H9 (cell line): ENCODE results near the gene CRYBA1. TPM values are rescaled to one million over a fixed set of nuclear protein-coding genes. Genes with fewer than 3 reads are reported as not detected.

Experiments used
- DNase-seq: peaks from one replicate; pipeline ENCODE4 v3.0.0-alpha.2; 2017
- H2AFZ ChIP-seq: one replicate; pipeline ENCODE4 v1.6.1; 2013; ENCODE audit warnings: mild to moderate bottlenecking, low read length, control low read depth, moderate library complexity
- H2AK5ac ChIP-seq: 2 replicates; pipeline ENCODE4 v1.6.1; 2013; ENCODE audit warnings: low read length, control low read depth, mixed read lengths; ENCODE audit not compliant: insufficient read length
- H2BK120ac ChIP-seq: one replicate; pipeline ENCODE4 v1.6.1; 2013; ENCODE audit warnings: low read depth, mild to moderate bottlenecking, low read length, control low read depth, inconsistent platforms; ENCODE audit not compliant: poor library complexity, severe bottlenecking
- H2BK12ac ChIP-seq: 2 replicates; pipeline ENCODE4 v1.6.1; 2013; ENCODE audit warnings: low read length, control low read depth, mixed read lengths, low read depth; ENCODE audit not compliant: insufficient read length
- H2BK15ac ChIP-seq: 2 replicates; pipeline ENCODE4 v1.6.1; 2013; ENCODE audit warnings: low read depth, low read length, control low read depth
- H2BK20ac ChIP-seq: one replicate; pipeline ENCODE4 v1.6.1; 2013; ENCODE audit warnings: low read depth, mild to moderate bottlenecking, low read length, control low read depth, inconsistent platforms; ENCODE audit not compliant: poor library complexity, severe bottlenecking
- H2BK5ac ChIP-seq: 2 replicates; pipeline ENCODE4 v1.6.1; 2013; ENCODE audit warnings: low read length, control low read depth, mixed read lengths; ENCODE audit not compliant: insufficient read length
- H3K14ac ChIP-seq: 2 replicates; pipeline ENCODE4 v1.6.1; 2013; ENCODE audit warnings: low read length, control low read depth; ENCODE audit not compliant: insufficient read depth
- H3K18ac ChIP-seq: 2 replicates; pipeline ENCODE4 v1.6.1; 2013; ENCODE audit warnings: low read depth, mild to moderate bottlenecking, mixed read lengths, low read length, control low read depth; ENCODE audit not compliant: insufficient read length
- H3K23ac ChIP-seq: 2 replicates; pipeline ENCODE4 v1.6.1; 2013; ENCODE audit warnings: low read length, control low read depth, mixed read lengths, low read depth; ENCODE audit not compliant: insufficient read length
- H3K23me2 ChIP-seq: 2 replicates; pipeline ENCODE4 v1.6.1; 2013; ENCODE audit warnings: low read depth, mild to moderate bottlenecking, mixed read lengths, low read length, control low read depth; ENCODE audit not compliant: insufficient read length, poor library complexity, severe bottlenecking
- H3K27ac ChIP-seq: 2 replicates; pipeline ENCODE4 v1.5.1; 2013; ENCODE audit warnings: low read length, control low read depth, mixed read lengths, low read depth; ENCODE audit not compliant: insufficient read length
- H3K27me3 ChIP-seq: 2 replicates; pipeline ENCODE4 v1.6.1; 2013; ENCODE audit warnings: low read length, control low read depth, inconsistent platforms; ENCODE audit not compliant: insufficient read depth
- H3K4ac ChIP-seq: 2 replicates; pipeline ENCODE4 v1.6.1; 2013; ENCODE audit warnings: low read depth, mild to moderate bottlenecking, control low read depth, inconsistent platforms, low read length, moderate library complexity
- H3K4me1 ChIP-seq: 2 replicates; pipeline ENCODE4 v1.6.1; 2013; ENCODE audit warnings: low read length, control low read depth, inconsistent platforms; ENCODE audit not compliant: insufficient read depth
- H3K4me2 ChIP-seq: 2 replicates; pipeline ENCODE4 v1.6.1; 2013; ENCODE audit warnings: low read length, control low read depth, mixed read lengths; ENCODE audit not compliant: insufficient read length, insufficient read depth
- H3K56ac ChIP-seq: 2 replicates; pipeline ENCODE4 v1.6.1; 2013; ENCODE audit warnings: low read depth, mild to moderate bottlenecking, mixed read lengths, low read length, control low read depth; ENCODE audit not compliant: insufficient read length
- H3K79me1 ChIP-seq: 2 replicates; pipeline ENCODE4 v1.6.1; 2013; ENCODE audit warnings: low read depth, mild to moderate bottlenecking, moderate library complexity, low read length, control low read depth, inconsistent platforms; ENCODE audit not compliant: insufficient read depth, poor library complexity, severe bottlenecking
- H3K79me2 ChIP-seq: 2 replicates; pipeline ENCODE4 v1.6.1; 2013; ENCODE audit warnings: low read length, control low read depth, inconsistent platforms; ENCODE audit not compliant: insufficient read depth
- H3K9ac ChIP-seq: 2 replicates; pipeline ENCODE4 v1.6.1; 2013; ENCODE audit warnings: low read length, control low read depth, mixed read lengths; ENCODE audit not compliant: insufficient read length; ENCODE audit errors: extremely low read depth
- H3K9me3 ChIP-seq: one replicate; pipeline ENCODE4 v1.6.1; 2013; ENCODE audit warnings: low read depth, low read length, inconsistent platforms; ENCODE audit not compliant: control insufficient read depth
- H3T11ph ChIP-seq: one replicate; pipeline ENCODE4 v1.6.1; 2013; ENCODE audit warnings: mild to moderate bottlenecking, low read length, control low read depth, inconsistent platforms
- H4K20me1 ChIP-seq: one replicate; pipeline ENCODE4 v1.6.1; 2013; ENCODE audit not compliant: control insufficient read depth, insufficient read length, insufficient read depth
- H4K5ac ChIP-seq: 2 replicates; pipeline ENCODE4 v1.6.1; 2013; ENCODE audit warnings: low read depth, mild to moderate bottlenecking, mixed read lengths, low read length, control low read depth; ENCODE audit not compliant: insufficient read length
- H4K8ac ChIP-seq: replicated peaks from 2 replicates; pipeline ENCODE4 v1.6.1; 2013; ENCODE audit warnings: low read length, control low read depth, mixed read lengths, low read depth; ENCODE audit not compliant: insufficient read length
- H4K91ac ChIP-seq: 2 replicates; pipeline ENCODE4 v1.6.1; 2013; ENCODE audit warnings: low read depth, mild to moderate bottlenecking, moderate library complexity, mixed read lengths, low read length, control low read depth; ENCODE audit not compliant: insufficient read length
- H3K27ac Mint-ChIP-seq, 3 experiments: 2 replicates in 2 of 3; 3 replicates in 1 of 3; pipeline ENCODE4 v1.8.0; 2020 to 2021; ENCODE audit warnings: mixed read lengths in 3 of 3, mild to moderate bottlenecking in 1 of 3, moderate library complexity in 1 of 3
- H3K27me3 Mint-ChIP-seq: 2 replicates; pipeline ENCODE4 v1.8.0; 2021; ENCODE audit warnings: low read depth, mild to moderate bottlenecking, moderate library complexity, mixed read lengths
- H3K36me3 Mint-ChIP-seq, 3 experiments: 2 replicates in 2 of 3; 3 replicates in 1 of 3; pipeline ENCODE4 v1.8.0; 2020 to 2021; ENCODE audit warnings: low read depth in 3 of 3, mixed read lengths in 3 of 3; ENCODE audit not compliant: insufficient read depth in 1 of 3
- H3K4me1 Mint-ChIP-seq, 2 experiments: 2 replicates each; pipeline ENCODE4 v1.8.0; 2020; ENCODE audit warnings: mixed read lengths in 2 of 2
- H3K4me3 Mint-ChIP-seq, 2 experiments: 2 replicates in 1 of 2; 3 replicates in 1 of 2; pipeline ENCODE4 v1.8.0; 2020 to 2021; ENCODE audit warnings: mild to moderate bottlenecking in 2 of 2, mixed read lengths in 2 of 2, moderate library complexity in 1 of 2
- H3K9me3 Mint-ChIP-seq, 2 experiments: 2 replicates in 1 of 2; 3 replicates in 1 of 2; pipeline ENCODE4 v1.8.0; 2020; ENCODE audit warnings: mild to moderate bottlenecking in 2 of 2, mixed read lengths in 2 of 2, moderate library complexity in 1 of 2
- CTCF ChIP-seq: fragments of 200-600 bp; sonication (generic); conservative IDR thresholded peaks from 3 replicates; pipeline ENCODE4 v1.8.0; 2021; ENCODE audit warnings: antibody characterized with exemption, mild to moderate bottlenecking
- WGBS: extraction: QIAGEN DNeasy Blood & Tissue Kit; methylation state at CpG from one replicate; pipeline ENCODE4 v1.1.7; 2013; ENCODE audit warnings: missing lambda C conversion rate, low lambda C conversion rate, mixed read lengths; ENCODE audit not compliant: insufficient read length; ENCODE audit errors: extremely low coverage; 5-methylcytosine and 5-hydroxymethylcytosine counted together
- total RNA-seq: library from RNA; stranded (reverse); gene quantifications from 2 replicates; pipeline ENCODE4 v1.2.1, GENCODE V29; 2021

The CRYBA1 gene
- total RNA-seq, 1 experiment from 2014 or later = not detected

- Histone ChIP-seq H3K4ac (no peak within 1 kb of the TSS), H3T11ph (no peak within 1 kb of the TSS), H4K91ac (no peak within 1 kb of the TSS), H2BK120ac (no peak within 1 kb of the TSS), H3K18ac (peak within 1 kb of the TSS; percentile 50), H2AFZ (no peak within 1 kb of the TSS), H3K4me2 (peak within 1 kb of the TSS; percentile 54), H3K23me2 (no peaks in the 10 kb centered on the region), H4K8ac (no peak within 1 kb of the TSS), H3K56ac (no peak within 1 kb of the TSS), H3K14ac (peak within 1 kb of the TSS; percentile 81), H2BK5ac (no peak within 1 kb of the TSS), H2AK5ac (no peak within 1 kb of the TSS), H3K23ac (no peak within 1 kb of the TSS), H4K20me1 (no peaks in the 10 kb centered on the region), H3K27ac (peak within 1 kb of the TSS; percentile 34), H3K4me1 (no peaks in the 10 kb centered on the region; the same call in 1 of the 2 replicates), H4K5ac (no peak within 1 kb of the TSS), H3K9ac (peak within 1 kb of the TSS; percentile 89), H3K79me2 (peaks cover 32% of the 10 kb centered on the region), H3K27me3 (no peaks in the 10 kb centered on the region), H2BK15ac (no peak within 1 kb of the TSS), H2BK20ac (no peak within 1 kb of the TSS), H2BK12ac (no peak within 1 kb of the TSS), H3K9me3 (no peaks in the 10 kb centered on the region), H3K79me1 (no peaks in the 10 kb centered on the region)
- Mint-ChIP-seq H3K4me3 (peak within 1 kb of the TSS; percentile 100), H3K36me3 (peaks cover 19 to 34% (median 31%) of the 10 kb centered on the region in 3 experiments), H3K9me3 (peaks cover 2 to 4% of the 10 kb centered on the region in 2 experiments; a peak in 4 of 5 replicates), H3K27me3 (0 out of 2 replicates have a peak, but pooled peaks cover 3% of the 10 kb centered on the region), H3K27ac (peak within 1 kb of the TSS; percentile 99 to 100 (median 99)), H3K4me1 (peaks cover 22 to 33% of the 10 kb centered on the region in 2 experiments)
- DNase-seq = peak; percentile 100
- WGBS = no CpG with 5 or more reads among the region's 31 CpGs
- TF ChIP-seq CTCF = no peak
Observed at GRCh38 chr17:29293890-29294579, 47.4 kb downstream of the CRYBA1 start, which contains the start of gene NUFIP2. NUFIP2 (minus strand) TSS chr17:29294148; CDS start chr17:29294059, 89 bp downstream.
